Sigmoid colon (tissue), 4 donors: ENCODE data around the gene TTF1.

ENCODE experiments used
- CTCF ChIP-seq, 4 experiments: fragments of 450-650 bp in 3 of 4; fragments of 200-600 bp in 1 of 4; IDR thresholded peaks; one replicate each; pipeline ENCODE4 v1.5.1; 2016 to 2019; ENCODE audit warnings: antibody characterized with exemption in 4 of 4, mild to moderate bottlenecking in 3 of 4, moderate library complexity in 2 of 4
- EP300 ChIP-seq, 4 donors: sonication (generic); formaldehyde crosslinking; IDR thresholded peaks; one replicate each; pipeline ENCODE4 v1.6.1; 2017; ENCODE audit warnings: antibody characterized with exemption in 4 of 4
- POLR2A ChIP-seq, 2 donors: fragments of 450-650 bp; IDR thresholded peaks; one replicate each; pipeline ENCODE4 v1.6.1; 2016; ENCODE audit warnings: antibody characterized with exemption in 2 of 2, mild to moderate bottlenecking in 2 of 2, moderate library complexity in 2 of 2
- POLR2AphosphoS5 ChIP-seq, 4 donors: sonication (generic); formaldehyde crosslinking; IDR thresholded peaks; one replicate each; pipeline ENCODE4 v1.6.1; 2017; ENCODE audit warnings: antibody characterized with exemption in 4 of 4

GRCh38 chr9:132341177-132341840, 65.3 kb downstream of the TTF1 start:
- TF ChIP-seq POLR2A (IDR thresholded peaks at IDR 0.05) (no peak), POLR2AphosphoS5 (IDR thresholded peaks at IDR 0.05) (no peak), CTCF (IDR thresholded peaks at IDR 0.05) (no peak), EP300 (IDR thresholded peaks at IDR 0.05) (no peak)
